ENCODE data around the gene ACTL6B.

Gene ACTL6B

DNA sequence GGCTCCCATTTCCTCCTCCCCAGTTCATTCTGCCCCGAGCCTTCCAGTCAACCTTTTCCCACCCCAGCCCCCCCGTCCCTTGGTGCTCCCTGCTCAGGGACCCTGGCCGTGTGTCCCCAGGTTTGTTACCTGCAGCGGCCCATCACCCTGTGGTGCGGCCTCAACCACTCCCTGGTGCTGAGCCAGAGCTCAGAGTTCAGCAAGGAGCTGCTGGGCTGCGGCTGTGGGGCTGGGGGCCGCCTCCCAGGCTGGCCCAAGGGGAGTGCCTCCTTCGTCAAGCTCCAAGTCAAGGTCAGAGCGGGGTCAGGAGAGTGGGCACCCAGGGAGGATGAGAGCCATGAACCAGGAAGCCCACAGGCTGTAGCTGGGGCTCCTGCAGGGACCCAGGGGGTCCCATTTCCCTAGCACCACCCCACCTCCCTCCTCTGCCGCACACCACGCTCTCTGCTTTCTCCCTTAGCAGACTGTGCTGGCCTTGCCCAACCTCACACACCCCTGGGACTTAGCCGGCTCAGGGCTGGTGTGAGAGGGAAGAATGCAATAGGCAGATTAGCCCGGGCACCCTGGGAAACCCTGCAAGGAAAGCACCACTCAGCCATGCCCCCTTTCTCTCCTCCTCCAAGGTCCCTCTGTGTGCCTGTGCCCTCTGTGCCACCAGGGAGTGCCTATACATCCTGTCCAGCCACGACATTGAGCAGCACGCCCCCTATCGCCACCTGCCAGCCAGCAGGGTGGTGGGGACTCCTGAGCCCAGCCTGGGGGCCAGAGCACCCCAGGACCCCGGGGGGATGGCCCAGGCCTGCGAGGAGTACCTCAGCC lies 56.1 kb downstream of the ACTL6B start:
- DNase-seq, result no peak

DNA sequence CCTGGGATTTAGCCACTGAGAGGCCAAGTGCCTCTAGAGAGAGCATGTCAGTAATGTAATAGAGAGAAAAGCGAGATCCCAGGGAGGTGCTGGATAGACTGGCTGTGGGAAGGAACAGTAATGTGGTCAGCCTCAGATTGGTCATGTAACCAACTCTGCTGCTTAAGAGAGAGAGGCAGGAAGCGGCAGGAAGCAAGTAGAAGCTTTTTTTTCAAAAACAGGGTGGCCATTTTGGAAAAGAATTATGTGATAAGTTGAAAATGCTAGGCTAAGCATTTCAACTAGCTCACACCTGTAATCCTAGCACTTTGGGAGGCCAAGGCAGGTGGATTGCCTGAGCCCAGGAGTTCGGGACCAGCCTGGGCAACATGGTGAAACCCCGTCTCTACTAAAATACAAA lies 57.8 kb downstream of the ACTL6B start:
- no peak for DNase-seq

DNA sequence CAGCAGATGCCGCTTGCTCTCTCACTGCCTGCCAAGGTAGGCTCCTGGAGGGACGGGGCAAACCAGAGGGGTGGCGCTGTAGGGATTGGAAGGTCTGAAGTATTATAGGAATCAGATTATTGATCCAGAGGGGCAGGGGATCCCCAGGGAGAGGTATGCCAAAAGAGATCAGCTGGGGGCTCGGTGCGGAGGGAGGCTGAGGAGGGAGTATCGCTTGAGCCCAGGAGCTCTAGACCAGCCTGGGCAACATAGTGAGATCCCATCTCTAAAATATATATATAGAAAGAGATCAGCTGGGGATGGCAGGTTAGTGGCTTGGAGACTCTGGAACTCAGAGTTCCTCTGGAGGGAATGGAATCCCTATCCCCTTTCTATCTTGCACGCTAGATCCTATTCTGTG lies 61.1 kb downstream of the ACTL6B start:
- no peak for DNase-seq

Measured in right hindlimb (tissue), 1 donor.